Ishikawa (cell line): ENCODE results near the gene PTPA.

Experiments
- CREB1 ChIP-seq: IDR thresholded peaks from 2 replicates; pipeline ENCODE4 v1.6.1; 2012; ENCODE audit warnings: low read depth
- EP300 ChIP-seq: IDR thresholded peaks from 2 replicates; pipeline ENCODE4 v1.6.1; 2012; ENCODE audit warnings: borderline replicate concordance
- RAD21 ChIP-seq: IDR thresholded peaks from 2 replicates; pipeline ENCODE4 v1.6.1; 2012; ENCODE audit warnings: low read depth
- TEAD4 ChIP-seq: IDR thresholded peaks from 2 replicates; pipeline ENCODE4 v1.6.1; 2012
- YY1 ChIP-seq: IDR thresholded peaks from 2 replicates; pipeline ENCODE4 v1.6.1; 2012; ENCODE audit warnings: low read depth
- TF ChIP-seq, protein P1 (sequence below): IDR thresholded peaks from 2 replicates; pipeline ENCODE4 v1.6.1; 2012
- TF ChIP-seq, protein P2 (sequence below): IDR thresholded peaks from 2 replicates; pipeline ENCODE4 v1.6.1; 2012
- TF ChIP-seq, protein P3 (sequence below): IDR thresholded peaks from 2 replicates; pipeline ENCODE4 v1.6.1; 2012; ENCODE audit warnings: low read depth, mild to moderate bottlenecking

DNA sequence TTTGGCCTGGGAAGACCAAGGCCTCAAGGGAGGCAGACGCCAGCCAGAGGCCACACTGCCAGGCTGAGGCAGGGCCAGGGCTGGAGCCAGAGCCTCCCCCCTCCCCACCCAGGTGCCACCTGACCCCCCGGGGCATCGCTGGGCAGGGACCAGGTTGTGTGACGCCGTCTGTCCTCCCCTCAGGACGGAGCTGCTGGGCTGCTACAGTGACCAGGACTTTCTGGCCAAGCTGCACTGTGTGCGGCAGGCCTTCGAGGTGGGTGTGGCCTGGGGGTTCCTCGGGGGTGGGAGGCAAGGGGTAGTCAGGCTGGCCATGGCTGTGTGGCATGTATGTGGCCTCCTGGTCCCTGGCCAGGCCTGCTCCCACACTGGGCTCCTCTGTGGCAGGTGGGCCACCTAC, 48.2 kb upstream of the PTPA start:
- TF ChIP-seq RAD21 (no peak), EP300 (no peak), YY1 (no peak), TEAD4 (no peak), CREB1 (no peak)
- TF ChIP-seq, protein P1, sequence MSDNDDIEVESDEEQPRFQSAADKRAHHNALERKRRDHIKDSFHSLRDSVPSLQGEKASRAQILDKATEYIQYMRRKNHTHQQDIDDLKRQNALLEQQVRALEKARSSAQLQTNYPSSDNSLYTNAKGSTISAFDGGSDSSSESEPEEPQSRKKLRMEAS = no peak
- TF ChIP-seq, protein P2, sequence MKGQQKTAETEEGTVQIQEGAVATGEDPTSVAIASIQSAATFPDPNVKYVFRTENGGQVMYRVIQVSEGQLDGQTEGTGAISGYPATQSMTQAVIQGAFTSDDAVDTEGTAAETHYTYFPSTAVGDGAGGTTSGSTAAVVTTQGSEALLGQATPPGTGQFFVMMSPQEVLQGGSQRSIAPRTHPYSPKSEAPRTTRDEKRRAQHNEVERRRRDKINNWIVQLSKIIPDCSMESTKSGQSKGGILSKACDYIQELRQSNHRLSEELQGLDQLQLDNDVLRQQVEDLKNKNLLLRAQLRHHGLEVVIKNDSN = no peak
- TF ChIP-seq, protein P3, sequence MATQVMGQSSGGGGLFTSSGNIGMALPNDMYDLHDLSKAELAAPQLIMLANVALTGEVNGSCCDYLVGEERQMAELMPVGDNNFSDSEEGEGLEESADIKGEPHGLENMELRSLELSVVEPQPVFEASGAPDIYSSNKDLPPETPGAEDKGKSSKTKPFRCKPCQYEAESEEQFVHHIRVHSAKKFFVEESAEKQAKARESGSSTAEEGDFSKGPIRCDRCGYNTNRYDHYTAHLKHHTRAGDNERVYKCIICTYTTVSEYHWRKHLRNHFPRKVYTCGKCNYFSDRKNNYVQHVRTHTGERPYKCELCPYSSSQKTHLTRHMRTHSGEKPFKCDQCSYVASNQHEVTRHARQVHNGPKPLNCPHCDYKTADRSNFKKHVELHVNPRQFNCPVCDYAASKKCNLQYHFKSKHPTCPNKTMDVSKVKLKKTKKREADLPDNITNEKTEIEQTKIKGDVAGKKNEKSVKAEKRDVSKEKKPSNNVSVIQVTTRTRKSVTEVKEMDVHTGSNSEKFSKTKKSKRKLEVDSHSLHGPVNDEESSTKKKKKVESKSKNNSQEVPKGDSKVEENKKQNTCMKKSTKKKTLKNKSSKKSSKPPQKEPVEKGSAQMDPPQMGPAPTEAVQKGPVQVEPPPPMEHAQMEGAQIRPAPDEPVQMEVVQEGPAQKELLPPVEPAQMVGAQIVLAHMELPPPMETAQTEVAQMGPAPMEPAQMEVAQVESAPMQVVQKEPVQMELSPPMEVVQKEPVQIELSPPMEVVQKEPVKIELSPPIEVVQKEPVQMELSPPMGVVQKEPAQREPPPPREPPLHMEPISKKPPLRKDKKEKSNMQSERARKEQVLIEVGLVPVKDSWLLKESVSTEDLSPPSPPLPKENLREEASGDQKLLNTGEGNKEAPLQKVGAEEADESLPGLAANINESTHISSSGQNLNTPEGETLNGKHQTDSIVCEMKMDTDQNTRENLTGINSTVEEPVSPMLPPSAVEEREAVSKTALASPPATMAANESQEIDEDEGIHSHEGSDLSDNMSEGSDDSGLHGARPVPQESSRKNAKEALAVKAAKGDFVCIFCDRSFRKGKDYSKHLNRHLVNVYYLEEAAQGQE = no peak
